K562 (cell line): ENCODE data around the gene ACBD3. TPM values are rescaled to one million over a fixed set of nuclear protein-coding genes. Genes with fewer than 3 reads are reported as not detected.

Experiments
- ARNT ChIP-seq, 2 experiments: fragments of 450-650 bp; IDR thresholded peaks; 2 replicates each; pipeline ENCODE4 v1.6.1; 2016; ENCODE audit warnings: mild to moderate bottlenecking in 1 of 2
- BRD4 ChIP-seq: fragments of 200-600 bp; sonication (generic); IDR thresholded peaks from 2 replicates; pipeline ENCODE4 v1.6.1; 2017; ENCODE audit warnings: inconsistent platforms
- CCAR2 ChIP-seq: fragments of 200-400 bp; formaldehyde crosslinking; IDR thresholded peaks from 2 replicates; pipeline ENCODE4 v1.6.1; 2017; ENCODE audit warnings: mild to moderate bottlenecking, low read depth, low read length
- ETV5 ChIP-seq: sonication (generic); formaldehyde crosslinking; IDR thresholded peaks from 2 replicates; pipeline ENCODE4 v1.4.0; 2020; ENCODE audit warnings: low read depth, mild to moderate bottlenecking, missing genetic modification reagents
- HNRNPUL1 ChIP-seq: fragments of 200-400 bp; formaldehyde crosslinking; IDR thresholded peaks from 2 replicates; pipeline ENCODE4 v1.6.1; 2017; ENCODE audit warnings: low read length
- JUNB ChIP-seq: fragments of 450-650 bp; formaldehyde crosslinking; conservative IDR thresholded peaks from 2 replicates; pipeline ENCODE4 v1.4.0; 2020; ENCODE audit warnings: mild to moderate bottlenecking
- KHSRP ChIP-seq: fragments of 450-650 bp; IDR thresholded peaks from 2 replicates; pipeline ENCODE4 v1.6.1; 2017
- MAFG ChIP-seq: fragments of 450-650 bp; conservative IDR thresholded peaks from 2 replicates; pipeline ENCODE4 v1.6.1; 2016; ENCODE audit warnings: missing genetic modification characterization, missing compliant biosample characterization
- MBD2 ChIP-seq: sonication (generic); IDR thresholded peaks from 2 replicates; pipeline ENCODE4 v1.6.1; 2016; ENCODE audit warnings: low read depth, borderline replicate concordance
- NCOA2 ChIP-seq, 2 experiments: fragments of 450-650 bp; IDR thresholded peaks; 2 replicates each; pipeline ENCODE4 v1.6.1; 2018; ENCODE audit warnings: mild to moderate bottlenecking in 2 of 2, moderate library complexity in 1 of 2; ENCODE audit not compliant: partially characterized antibody in 2 of 2
- NFIX ChIP-seq: fragments of 250-450 bp; sonication (Bioruptor Pico); IDR thresholded peaks from 2 replicates; pipeline ENCODE4 v1.4.0; 2020; ENCODE audit warnings: low read depth, mild to moderate bottlenecking, moderate library complexity
- NUFIP1 ChIP-seq: fragments of 450-650 bp; IDR thresholded peaks from 2 replicates; pipeline ENCODE4 v1.6.1; 2018; ENCODE audit not compliant: partially characterized antibody
- POLR2AphosphoS2 ChIP-seq: IDR thresholded peaks from 2 replicates; pipeline ENCODE4 v1.6.1; 2012; ENCODE audit warnings: low read length, improper control_type of control experiment
- POLR3A ChIP-seq: IDR thresholded peaks from 2 replicates; pipeline ENCODE4 v1.6.1; 2011; ENCODE audit warnings: borderline replicate concordance, mild to moderate bottlenecking, moderate library complexity; ENCODE audit not compliant: insufficient read length, insufficient read depth; ENCODE audit errors: extremely low read depth
- RBM39 ChIP-seq: fragments of 200-400 bp; formaldehyde crosslinking; optimal IDR thresholded peaks from 2 replicates; pipeline ENCODE3; 2018; ENCODE audit warnings: low read depth, low read length
- SMARCA4 ChIP-seq: fragments of 450-650 bp; IDR thresholded peaks from 2 replicates; pipeline ENCODE4 v1.6.1; 2016
- SRF ChIP-seq, 2 experiments: fragments of 250-450, 450-650 bp in 1 of 2; sonication (Bioruptor Pico) in 1 of 2; sonication (generic) in 1 of 2; formaldehyde crosslinking; IDR thresholded peaks; 2 replicates each; pipeline versions ENCODE4 v1.5.0 to v1.5.1; 2020 to 2022; ENCODE audit warnings: mild to moderate bottlenecking in 1 of 2, missing genetic modification reagents in 1 of 2
- STAT5A ChIP-seq: IDR thresholded peaks from 2 replicates; pipeline ENCODE4 v1.6.1; 2012; ENCODE audit warnings: low read length, inconsistent platforms, borderline replicate concordance
- TAL1 ChIP-seq: fragments of 450-650 bp; IDR thresholded peaks from 2 replicates; pipeline ENCODE4 v1.6.1; 2016; ENCODE audit warnings: mild to moderate bottlenecking
- ZNF253 ChIP-seq: fragments of 250-450 bp; sonication (Bioruptor Pico); conservative IDR thresholded peaks from 2 replicates; pipeline ENCODE4 v1.6.1; 2021; ENCODE audit warnings: mild to moderate bottlenecking
- ZNF3 ChIP-seq: fragments of 250-450 bp; sonication (Bioruptor Pico); IDR thresholded peaks from 2 replicates; pipeline ENCODE4 v1.5.0; 2021; ENCODE audit warnings: mild to moderate bottlenecking, moderate library complexity
- ZNF41 ChIP-seq: fragments of 250-450 bp; sonication (Bioruptor Pico); conservative IDR thresholded peaks from 2 replicates; pipeline ENCODE4 v1.4.0; 2020; ENCODE audit warnings: mild to moderate bottlenecking
- ZNF583 ChIP-seq: fragments of 250-450 bp; sonication (Bioruptor Pico); IDR thresholded peaks from 2 replicates; pipeline ENCODE4 v1.4.0; 2020
- ZNF695 ChIP-seq: fragments of 450-650 bp; formaldehyde crosslinking; IDR thresholded peaks from 2 replicates; pipeline ENCODE4 v1.4.0; 2020; ENCODE audit warnings: mild to moderate bottlenecking, moderate library complexity
- polyA plus RNA-seq, 8 experiments: library from polyadenylated mRNA; depleted of rRNA in 4 of 8; stranded (reverse) in 5 of 8; unstranded in 3 of 8; fragments of >200 nt; fragmentation: Nextera tagmentation in 2 of 8; fragmentation: Illumina TruSeq in 1 of 8; extraction: Ambion mirVana in 2 of 8; extraction: Trizol in 1 of 8; gene quantifications; 2 replicates each; pipeline versions ENCODE4 v1.2.1 to v1.2.3, GENCODE V29; 2011 to 2014; ENCODE audit warnings: inconsistent platforms in 1 of 8, missing spikeins in 1 of 8
- total RNA-seq, 7 experiments: library from RNA; depleted of rRNA in 6 of 7; stranded (reverse); fragments of >200 nt in 6 of 7; fragmentation: Illumina TruSeq in 2 of 7; extraction: Trizol in 2 of 7; gene quantifications; 2 replicates each; pipeline versions ENCODE4 v1.2.1 to v1.2.3, GENCODE V29; 2011 to 2021; ENCODE audit warnings: low replicate concordance in 1 of 7
- TF ChIP-seq, protein P1 (sequence below), 2 experiments: fragments of 200-800 bp in 1 of 2; sonication (Bioruptor generic) in 1 of 2; sonication (generic) in 1 of 2; formaldehyde crosslinking in 1 of 2; IDR thresholded peaks in 1 of 2; conservative IDR thresholded peaks in 1 of 2; 2 replicates each; pipeline versions ENCODE4 v1.5.0 to v1.6.1; 2016 to 2020; ENCODE audit warnings: missing compliant biosample characterization in 1 of 2, missing genetic modification characterization in 1 of 2, missing genetic modification reagents in 1 of 2
- TF ChIP-seq, protein P2 (sequence below): fragments of 250-450 bp; sonication (Bioruptor Pico); IDR thresholded peaks from 2 replicates; pipeline ENCODE4 v1.8.0; 2021; ENCODE audit warnings: moderate library complexity, mild to moderate bottlenecking, inconsistent platforms
- TF ChIP-seq, protein P3 (sequence below): IDR thresholded peaks from 2 replicates; pipeline ENCODE4 v1.6.1; 2011; ENCODE audit warnings: borderline replicate concordance, low read depth, mild to moderate bottlenecking, moderate library complexity, low read length; ENCODE audit not compliant: insufficient read depth, poor library complexity, severe bottlenecking

The ACBD3 gene
- total and polyA plus RNA-seq, 9 of the 15 experiments (the other 6 are each of a cell fraction or from before 2014, with no cell fraction given) = 11.1 to 36.7 (median 26.9) TPM

DNA sequence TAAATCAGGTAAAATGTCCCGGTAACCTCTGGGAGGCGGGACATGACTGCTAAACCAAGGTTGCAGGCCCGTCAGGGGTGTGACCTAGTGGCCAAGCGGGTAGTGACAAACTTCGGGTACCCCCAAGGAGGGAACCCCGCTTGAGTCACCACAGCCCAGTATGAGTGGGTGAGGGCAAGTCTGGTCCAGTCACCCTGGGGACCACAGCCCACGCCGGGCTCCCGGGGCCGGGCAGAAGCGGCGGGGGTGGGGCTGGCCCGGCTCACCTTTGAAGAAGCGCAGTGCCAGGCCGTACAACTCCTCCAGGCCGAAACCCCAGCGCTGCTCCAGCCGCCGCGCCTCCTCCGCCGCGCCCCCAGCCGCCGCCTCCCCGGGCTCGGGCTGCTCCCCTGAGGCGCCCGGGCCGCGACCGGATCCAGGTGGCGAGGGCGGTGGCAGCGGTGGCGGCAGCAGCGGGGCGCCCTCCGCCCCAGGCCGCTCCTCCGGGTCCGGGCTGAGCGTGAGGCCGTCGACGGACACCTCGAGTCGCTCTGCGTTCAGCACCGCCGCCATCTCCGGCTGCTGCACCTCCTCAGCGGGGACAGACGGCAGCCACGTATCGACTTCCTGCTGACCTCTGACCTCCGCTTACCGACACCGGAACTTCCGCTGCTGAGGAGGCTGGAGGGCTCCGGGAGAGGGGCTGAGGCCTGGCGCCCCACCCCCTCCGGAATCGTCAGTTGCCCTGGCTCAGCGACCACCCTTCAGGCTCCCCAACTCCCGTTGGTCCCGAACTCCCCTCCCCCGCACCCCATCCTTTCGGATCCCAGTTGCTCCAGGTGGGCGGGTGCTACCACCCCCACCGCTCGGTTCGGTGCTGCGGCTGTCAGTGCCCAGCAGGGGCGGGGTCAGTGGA, at the start of gene ACBD3 (continued):
- TF ChIP-seq NFIX (no peak), CCAR2 (no peak), ARNT (IDR thresholded peaks at IDR 0.05) (no peak; a peak in 1 of 4 replicates), ETV5 (CRISPR knock-in tag) (peak; percentile 93), SRF (CRISPR knock-in tag; IDR thresholded peaks at IDR 0.05) (no peak), JUNB (no peak), ZNF253 (no peak), RBM39 (no peak), NCOA2 (IDR thresholded peaks at IDR 0.05; ENCODE audit: partially characterized antibody in 2 of 2) (no peak), ZNF695 (CRISPR knock-in tag) (no peak), BRD4 (peak; percentile 72; the same call in 1 of the 2 replicates), NUFIP1 (no peak), ZNF3 (CRISPR knock-in tag) (no peak), TAL1 (no peak), SMARCA4 (peak; percentile 54; the same call in 1 of the 2 replicates), ZNF583 (CRISPR knock-in tag) (no peak), ZNF41 (CRISPR knock-in tag) (no peak), POLR2AphosphoS2 (peak; percentile 67; the same call in 1 of the 2 replicates), MAFG (tag) (no peak), STAT5A (no peak), POLR3A (no peak), HNRNPUL1 (no peak), MBD2 (peak; percentile 72; the same call in 1 of the 2 replicates), KHSRP (no peak)
- TF ChIP-seq, protein P1, sequence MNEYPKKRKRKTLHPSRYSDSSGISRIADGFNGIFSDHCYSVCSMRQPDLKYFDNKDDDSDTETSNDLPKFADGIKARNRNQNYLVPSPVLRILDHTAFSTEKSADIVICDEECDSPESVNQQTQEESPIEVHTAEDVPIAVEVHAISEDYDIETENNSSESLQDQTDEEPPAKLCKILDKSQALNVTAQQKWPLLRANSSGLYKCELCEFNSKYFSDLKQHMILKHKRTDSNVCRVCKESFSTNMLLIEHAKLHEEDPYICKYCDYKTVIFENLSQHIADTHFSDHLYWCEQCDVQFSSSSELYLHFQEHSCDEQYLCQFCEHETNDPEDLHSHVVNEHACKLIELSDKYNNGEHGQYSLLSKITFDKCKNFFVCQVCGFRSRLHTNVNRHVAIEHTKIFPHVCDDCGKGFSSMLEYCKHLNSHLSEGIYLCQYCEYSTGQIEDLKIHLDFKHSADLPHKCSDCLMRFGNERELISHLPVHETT (CRISPR knock-in tag; conservative IDR thresholded peaks at IDR 0.05 in 1 of 2, IDR thresholded peaks at IDR 0.05 in 1 of 2) = peak in 1 of 2 experiments; percentile 86; a peak in 2 of 4 replicates
- TF ChIP-seq, protein P2, sequence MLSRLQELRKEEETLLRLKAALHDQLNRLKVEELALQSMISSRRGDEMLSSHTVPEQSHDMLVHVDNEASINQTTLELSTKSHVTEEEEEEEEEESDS (CRISPR knock-in tag) = no peak
- TF ChIP-seq, protein P3, sequence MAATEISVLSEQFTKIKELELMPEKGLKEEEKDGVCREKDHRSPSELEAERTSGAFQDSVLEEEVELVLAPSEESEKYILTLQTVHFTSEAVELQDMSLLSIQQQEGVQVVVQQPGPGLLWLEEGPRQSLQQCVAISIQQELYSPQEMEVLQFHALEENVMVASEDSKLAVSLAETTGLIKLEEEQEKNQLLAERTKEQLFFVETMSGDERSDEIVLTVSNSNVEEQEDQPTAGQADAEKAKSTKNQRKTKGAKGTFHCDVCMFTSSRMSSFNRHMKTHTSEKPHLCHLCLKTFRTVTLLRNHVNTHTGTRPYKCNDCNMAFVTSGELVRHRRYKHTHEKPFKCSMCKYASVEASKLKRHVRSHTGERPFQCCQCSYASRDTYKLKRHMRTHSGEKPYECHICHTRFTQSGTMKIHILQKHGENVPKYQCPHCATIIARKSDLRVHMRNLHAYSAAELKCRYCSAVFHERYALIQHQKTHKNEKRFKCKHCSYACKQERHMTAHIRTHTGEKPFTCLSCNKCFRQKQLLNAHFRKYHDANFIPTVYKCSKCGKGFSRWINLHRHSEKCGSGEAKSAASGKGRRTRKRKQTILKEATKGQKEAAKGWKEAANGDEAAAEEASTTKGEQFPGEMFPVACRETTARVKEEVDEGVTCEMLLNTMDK = peak; percentile 8
